ENCODE results near the gene F5.

Gene F5

GRCh38 chr1:169604781-169605560 is 18.7 kb upstream of the F5 start:
- H3K4me3 ChIP-seq (ENCODE audit: low read depth, low read length): no peak overlapping the region
- TF ChIP-seq CTCF (IDR thresholded peaks at IDR 0.05; ENCODE audit: low read depth, low read length): no peak

- H3K4me3 ChIP-seq (ENCODE audit: low read depth, low read length): no peak overlapping the region
- no peak for TF ChIP-seq CTCF (IDR thresholded peaks at IDR 0.05; ENCODE audit: low read depth, low read length)
Observed at GRCh38 chr1:169601096-169601881, 15.0 kb upstream of the F5 start.

GRCh38 chr1:169595764-169596711 is 9.8 kb upstream of the F5 start:
- no peak overlapping the region for H3K4me3 ChIP-seq (ENCODE audit: low read depth, low read length)
- TF ChIP-seq CTCF (IDR thresholded peaks at IDR 0.05; ENCODE audit: low read depth, low read length): no peak

- H3K4me3 ChIP-seq (ENCODE audit: low read depth, low read length): no peak overlapping the region
- no peak for TF ChIP-seq CTCF (IDR thresholded peaks at IDR 0.05; ENCODE audit: low read depth, low read length)
Observed at GRCh38 chr1:169594391-169594790, 8.1 kb upstream of the F5 start.

- H3K4me3 ChIP-seq (ENCODE audit: low read depth, low read length): no peak overlapping the region
- TF ChIP-seq CTCF (IDR thresholded peaks at IDR 0.05; ENCODE audit: low read depth, low read length): no peak
Observed at GRCh38 chr1:169590932-169591331, 4.7 kb upstream of the F5 start.

GRCh38 chr1:169588785-169589485 is 2.7 kb upstream of the F5 start:
- no peak overlapping the region for H3K4me3 ChIP-seq (ENCODE audit: low read depth, low read length)
- no peak for TF ChIP-seq CTCF (IDR thresholded peaks at IDR 0.05; ENCODE audit: low read depth, low read length)

Measured in WI38 (cell line).